IPS DF 19.7 (cell line): ENCODE results near the gene MRPL37.

Source experiments
- DNase-seq: peaks from one replicate; pipeline ENCODE4 v3.0.0-alpha.2; 2013; ENCODE audit warnings: low read depth, low spot score

The MRPL37 gene

DNA sequence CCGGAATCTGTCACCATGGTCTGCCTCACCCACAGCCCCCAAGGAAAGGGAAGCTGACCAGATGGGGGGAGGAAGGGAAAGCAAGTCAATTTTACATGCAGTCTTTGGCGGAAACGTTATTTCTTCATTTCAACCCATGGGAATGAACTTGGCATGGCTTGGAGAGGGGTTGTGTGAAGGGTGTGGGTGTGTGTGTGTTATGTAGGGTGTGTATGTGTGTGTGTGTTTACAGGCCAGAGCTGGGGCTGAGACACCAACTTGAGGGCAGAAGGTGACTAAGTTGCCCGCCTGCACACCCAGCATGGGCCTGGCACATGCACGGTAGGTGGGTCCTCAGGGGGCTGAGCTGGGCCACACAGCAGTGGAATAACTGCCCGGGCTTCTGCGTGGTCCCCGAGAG is 65.2 kb downstream of the MRPL37 start:
- no peak for DNase-seq

GRCh38 chr1:54265659-54266058 is 65.7 kb downstream of the MRPL37 start:
- DNase-seq = no peak

- no peak for DNase-seq
Measured at GRCh38 chr1:54266195-54266594, 66.2 kb downstream of the MRPL37 start.

DNA sequence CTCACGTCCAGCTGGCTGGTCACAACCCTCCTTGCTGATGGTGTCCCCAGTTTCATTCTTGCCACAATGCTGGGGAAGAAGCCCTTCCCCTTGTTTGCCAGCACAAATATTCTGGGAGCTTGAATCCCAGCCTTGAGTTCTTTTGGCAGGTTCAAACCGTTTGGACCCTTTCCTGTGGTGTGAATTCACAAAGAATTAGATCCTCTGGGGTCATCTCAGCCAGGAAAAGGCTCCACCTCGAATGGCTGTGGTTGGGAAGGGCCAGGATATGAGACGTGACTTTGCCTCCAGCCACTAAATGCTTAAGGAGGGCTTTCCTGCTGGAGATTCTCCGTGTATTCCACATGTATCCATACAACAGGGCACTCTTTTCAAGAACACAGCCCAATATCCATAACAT is 66.9 kb downstream of the MRPL37 start:
- no peak for DNase-seq
